DLD1 (cell line): ENCODE measurements around the gene DNAH1.

Experiments
- in situ Hi-C: cut with HindIII; loops from 2 replicates; pipeline ENCODE4 v1.10.0; 2017; ENCODE audit warnings: low sequenced_read_pairs

Gene DNAH1

DNA sequence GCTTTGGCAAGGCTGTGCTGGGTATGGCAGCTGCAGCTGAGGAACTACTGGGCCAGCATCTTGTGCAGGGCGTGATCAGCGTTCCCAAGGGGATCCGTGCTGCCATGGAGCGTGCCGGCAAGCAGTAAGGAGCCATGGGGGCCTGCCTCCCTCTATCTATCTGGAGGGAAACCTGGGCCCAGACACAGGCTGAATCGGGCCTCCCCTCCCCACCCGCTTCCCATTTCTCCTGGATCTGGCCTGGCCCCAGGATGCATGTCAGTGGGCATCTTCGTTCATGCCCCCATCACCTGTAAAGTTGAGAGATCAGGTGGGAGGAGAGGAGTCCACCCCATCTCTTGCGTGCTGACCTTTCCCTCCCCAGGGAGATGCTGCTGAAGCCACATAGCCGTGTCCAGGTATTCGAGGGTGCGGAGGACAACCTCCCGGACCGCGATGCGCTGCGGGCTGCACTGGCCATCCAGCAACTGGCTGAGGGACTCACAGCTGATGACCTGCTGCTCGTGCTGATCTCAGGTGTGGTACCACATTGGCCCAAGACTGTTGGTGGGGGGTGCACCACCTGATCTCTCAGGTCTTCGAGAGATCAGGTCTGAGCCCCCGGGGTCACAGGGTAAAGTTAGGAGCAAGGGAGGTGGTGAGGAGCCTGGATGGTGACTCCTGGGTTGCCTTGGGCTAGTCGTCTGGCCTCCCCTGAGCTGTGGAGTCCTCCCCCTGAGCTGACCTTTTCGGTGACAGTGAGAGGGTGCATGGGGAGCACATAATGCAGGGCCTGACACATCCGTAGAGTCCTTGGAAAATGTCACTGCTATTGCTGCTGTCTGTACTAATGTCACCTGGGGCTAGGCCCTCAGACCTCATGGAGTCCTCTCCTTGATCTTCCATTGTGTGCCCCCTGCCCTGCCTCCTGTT is 25.3 kb upstream of the DNAH1 start:
- in situ Hi-C loops = no loop called here

DNA sequence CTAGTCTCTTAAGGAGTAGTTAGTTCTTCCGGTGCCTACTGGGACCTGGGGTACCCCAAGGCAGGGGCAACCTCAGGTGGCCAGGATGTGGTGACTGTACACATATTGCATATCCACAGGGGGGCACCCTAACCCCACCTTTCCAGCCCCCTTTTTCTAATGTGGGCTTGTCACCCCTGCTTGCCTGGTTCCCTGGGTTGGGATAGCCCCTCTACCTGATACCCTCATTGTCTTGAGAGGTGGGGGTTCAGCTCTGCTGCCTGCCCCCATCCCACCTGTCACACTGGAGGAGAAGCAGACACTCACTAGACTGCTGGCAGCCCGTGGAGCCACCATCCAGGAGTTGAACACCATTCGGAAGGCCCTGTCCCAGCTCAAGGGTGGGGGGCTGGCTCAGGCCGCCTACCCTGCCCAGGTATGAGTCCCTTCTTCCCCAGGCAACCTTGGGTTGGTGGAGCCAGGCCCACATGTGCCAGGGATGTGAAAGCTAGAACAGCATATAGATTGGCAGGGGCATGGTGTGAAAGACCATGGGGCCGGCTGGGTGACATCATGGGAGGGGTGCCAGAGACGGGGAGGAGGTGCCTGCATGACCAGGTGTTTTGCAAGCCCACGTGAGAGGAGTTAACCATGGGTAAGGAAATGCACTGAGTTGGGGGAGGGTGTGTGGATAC is 24.5 kb upstream of the DNAH1 start:
- in situ Hi-C loops = no loop called here

DNA sequence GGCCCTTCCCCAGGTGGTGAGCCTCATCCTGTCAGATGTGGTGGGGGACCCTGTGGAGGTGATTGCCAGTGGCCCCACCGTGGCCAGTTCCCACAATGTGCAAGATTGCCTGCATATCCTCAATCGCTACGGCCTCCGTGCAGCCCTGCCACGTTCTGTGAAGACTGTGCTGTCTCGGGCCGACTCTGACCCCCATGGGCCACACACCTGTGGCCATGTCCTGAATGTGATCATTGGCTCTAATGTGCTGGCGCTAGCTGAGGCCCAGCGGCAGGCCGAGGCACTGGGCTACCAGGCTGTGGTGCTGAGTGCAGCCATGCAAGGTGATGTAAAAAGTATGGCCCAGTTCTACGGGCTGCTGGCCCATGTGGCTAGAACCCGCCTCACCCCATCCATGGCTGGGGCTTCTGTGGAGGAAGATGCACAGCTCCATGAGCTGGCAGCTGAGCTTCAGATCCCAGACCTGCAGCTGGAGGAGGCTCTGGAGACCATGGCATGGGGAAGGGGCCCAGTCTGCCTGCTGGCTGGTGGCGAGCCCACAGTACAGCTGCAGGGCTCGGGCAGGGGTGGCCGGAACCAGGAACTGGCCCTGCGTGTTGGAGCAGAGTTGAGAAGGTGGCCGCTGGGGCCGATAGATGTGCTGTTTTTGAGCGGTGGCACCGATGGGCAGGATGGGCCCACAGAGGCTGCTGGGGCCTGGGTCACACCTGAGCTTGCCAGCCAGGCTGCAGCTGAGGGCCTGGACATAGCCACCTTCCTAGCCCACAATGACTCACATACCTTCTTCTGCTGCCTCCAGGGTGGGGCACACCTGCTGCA is 23.7 kb upstream of the DNAH1 start:
- in situ Hi-C loops = no loop called here

DNA sequence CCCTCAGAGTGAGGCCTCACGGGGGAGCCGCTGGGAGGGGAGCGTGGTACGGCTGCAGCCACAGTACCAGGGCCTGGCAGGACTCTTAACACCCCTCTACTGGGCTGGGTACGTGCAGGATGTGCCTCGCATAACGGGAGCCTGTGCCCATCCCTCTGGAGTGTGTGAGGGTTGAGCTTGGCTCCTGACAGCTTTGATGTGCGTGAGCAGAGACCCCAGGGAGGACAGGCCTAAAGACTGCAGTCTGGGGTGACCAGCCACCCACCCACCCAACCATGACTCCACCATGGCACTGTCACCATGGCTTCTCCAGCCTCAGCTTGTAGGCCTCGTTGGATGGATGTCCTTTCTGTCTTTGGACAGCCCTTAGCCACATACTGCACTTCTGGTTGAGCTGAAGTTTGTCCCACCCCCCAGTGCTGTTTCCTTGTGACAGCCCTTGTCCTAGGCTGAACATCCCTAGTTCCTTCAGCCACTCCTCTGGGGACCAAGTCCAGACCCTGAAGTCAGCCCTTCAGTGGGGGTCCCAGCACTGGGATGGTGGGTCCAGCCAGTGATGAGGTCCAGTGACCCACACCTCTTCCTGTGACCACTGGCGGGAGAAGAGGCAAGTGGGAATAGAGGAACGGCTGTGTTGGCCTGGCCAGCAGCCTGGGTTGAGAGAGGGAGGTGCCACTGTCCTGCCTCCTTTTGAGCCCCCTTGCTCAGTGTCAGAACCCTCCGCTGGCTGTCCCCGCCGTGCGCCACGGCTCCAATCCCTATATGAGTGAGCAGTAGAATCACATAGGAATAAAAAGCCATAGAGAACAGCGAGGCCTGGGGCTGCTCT is 22.4 kb upstream of the DNAH1 start:
- in situ Hi-C loops = no loop called here

DNA sequence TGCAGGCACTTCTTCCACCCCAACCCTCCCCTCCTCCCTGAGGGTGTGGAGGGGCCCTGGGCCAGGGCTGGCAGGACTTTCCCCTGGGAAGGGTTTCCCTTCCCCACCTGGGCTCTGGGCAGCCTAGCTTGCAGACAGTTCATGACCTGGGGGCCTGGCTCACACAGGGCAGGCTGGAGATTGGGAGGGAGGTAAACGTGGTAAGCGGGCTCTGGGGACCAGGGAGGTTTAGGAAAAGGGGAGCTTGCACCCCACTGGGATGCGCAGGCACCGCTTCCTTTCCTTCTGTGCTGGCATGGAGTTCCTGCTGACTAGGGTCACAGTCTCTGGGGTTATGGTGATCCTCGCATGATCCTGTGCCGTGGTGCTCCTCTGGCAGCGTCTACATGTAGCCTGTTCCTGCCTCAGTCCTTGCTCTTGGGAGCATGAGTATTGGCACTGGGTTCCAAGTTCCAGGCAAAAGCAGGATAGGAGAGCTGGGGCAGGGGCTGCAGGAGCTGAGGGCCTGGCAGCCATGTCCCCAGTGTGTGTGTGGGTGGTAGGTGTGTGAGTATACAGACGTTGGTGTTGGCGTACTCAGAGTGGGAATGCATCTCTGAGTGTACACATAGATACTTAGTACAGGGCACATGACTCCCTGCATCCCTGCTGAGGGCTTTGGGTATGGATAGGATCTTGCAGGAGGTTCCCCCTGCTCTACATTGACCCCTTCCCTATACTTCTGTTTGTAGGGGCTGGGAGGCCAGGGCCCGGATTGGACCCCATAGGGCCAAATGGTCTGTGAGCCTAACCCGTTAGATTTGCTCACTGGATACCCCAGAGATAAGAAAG is 21.6 kb upstream of the DNAH1 start:
- in situ Hi-C loops = no loop called here

DNA sequence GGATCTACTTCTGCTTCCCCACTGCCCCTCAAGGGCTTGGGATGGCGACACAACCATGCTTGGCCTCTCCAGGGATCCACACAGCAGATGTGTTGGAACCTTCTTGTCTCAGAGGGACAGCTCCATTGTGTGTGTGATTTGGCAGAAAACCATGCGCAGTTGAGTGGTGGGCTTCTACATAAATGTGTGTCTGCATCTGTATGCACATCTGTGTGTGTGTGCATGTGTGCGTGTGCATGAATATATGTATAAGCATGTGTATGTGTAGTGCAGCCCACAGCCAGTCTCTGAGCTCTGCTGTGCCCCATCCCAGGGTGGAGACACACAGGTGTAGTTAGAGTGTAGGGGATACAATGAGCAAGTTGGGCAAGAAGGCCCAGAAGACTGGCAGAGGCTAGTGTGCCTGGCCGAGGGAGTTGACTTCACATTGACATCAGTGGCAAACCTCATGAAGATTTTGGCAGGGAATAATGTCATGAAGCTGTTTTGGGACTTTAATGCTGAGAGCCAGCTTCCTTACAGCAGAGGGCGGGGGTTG is 20.4 kb upstream of the DNAH1 start:
- in situ Hi-C loops = no loop called here

DNA sequence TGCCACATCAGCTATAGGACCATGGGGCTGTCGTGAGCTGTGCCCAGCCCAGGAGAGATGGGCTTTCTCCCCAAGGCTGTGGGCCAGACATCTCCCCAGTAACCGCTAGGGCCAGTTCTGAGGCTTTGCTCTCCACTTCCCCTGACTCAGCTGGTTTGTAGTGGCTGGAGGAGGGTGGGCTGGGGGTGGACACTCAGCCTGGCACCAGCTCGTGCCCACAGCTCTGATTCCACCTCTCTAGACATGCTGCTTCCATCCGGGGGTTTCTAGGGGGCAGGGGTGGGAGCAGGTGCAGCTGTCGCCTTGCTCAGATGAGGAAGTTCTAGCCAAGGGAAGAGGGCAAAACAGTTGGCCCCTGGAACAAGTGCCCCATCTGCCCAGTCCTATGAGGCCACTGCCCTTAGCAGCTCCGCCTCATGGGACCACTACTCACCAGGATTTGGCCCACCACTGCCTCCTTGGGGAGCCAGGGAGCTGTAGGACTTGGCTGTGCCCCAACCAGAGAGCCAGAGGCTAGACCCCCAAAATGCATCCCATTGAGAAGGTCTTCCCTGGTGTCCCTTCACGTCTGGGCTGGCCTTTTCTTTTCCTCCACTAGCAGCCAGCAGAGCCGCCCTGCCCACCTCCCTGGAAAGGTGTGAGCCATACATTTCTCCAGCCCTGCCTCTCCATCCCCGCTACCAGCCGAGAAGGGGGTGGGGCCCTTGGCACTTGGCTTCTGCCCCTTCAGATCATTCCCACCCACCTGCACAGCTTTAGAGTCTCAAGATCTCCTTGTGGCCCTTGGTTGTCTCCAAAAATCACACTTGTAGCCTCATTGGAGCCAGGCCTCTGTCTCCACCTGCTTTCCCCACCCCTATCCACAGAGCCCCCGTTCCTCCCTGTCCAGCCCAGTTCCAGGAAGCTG is 18.6 kb upstream of the DNAH1 start:
- in situ Hi-C loops = no loop called here

DNA sequence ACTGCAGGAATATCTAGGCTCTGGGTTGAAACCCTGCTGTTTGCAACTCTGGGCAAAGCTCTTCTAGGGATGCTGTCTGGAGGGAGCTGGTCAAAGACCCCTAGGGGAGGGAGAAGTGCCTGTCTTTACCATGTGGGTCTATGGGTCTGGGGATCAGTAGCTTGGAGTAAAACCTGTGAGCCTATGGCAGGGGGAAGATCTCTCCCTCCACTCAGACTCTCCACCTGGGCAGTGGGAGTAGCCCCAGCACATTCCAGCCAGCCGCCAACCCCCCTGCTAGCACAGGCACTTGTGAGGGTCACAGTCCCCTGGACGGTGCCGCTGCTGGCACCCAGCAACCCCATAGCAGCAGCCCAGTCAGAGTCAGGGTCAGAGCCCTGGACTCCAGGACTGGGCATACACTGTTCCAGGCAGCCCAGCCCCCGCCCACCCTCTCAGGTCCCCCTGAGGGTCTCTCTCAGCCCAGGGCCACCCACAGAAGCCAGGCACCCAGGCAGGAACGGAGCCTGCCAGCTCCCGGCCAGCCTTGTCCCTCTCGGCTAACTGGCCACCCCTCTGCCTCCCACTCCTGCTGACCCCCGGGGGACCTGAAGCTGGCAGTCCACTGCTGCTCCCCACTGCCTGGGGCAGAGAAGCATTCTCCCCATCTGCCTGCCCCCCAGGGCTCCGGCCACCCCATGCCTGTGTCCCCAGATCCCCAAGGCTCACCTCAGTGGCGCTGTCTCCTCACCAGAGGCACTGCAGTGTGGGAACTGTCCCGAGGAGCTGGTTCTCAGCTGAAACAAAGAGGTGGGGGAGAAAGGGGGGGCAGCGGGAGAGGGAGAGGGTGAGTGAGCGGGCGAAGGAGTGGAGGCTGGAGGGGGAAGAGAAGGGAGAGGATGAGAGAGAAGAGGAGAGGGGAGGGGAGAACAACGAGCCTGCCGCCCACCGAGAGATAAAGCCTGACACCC is 17.7 kb upstream of the DNAH1 start:
- in situ Hi-C loops = no loop called here

DNA sequence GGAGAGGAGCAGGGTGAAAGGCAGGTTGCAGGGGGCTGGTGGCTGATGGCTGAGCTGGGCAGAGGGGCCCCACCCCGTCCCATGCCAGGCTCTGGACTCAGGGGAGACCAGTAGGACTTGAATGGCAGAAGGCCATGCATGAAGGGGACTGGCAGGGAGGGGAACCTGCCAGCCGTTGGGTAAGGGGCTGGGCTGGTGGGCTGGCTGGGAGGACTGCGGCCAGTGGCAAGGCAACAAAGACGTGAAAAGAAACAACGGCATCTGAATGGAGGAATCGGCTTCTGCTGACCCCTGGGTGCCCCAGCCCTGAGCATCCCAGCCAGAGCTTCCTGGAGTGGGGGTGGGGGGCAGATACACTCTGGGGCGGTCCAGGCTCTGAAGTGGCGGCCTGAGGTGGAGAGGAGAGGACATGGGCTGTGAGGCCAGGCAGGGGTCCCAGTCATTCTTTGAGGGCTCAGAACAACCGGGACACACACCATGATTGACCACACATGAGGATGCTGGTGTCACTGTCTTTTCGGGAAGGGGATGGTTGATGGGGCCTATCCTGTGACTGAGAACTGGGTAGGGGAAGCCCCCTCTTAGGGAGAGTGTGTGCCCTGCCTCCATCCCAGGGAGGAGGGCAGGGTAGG is 16.8 kb upstream of the DNAH1 start:
- in situ Hi-C loops = no loop called here

DNA sequence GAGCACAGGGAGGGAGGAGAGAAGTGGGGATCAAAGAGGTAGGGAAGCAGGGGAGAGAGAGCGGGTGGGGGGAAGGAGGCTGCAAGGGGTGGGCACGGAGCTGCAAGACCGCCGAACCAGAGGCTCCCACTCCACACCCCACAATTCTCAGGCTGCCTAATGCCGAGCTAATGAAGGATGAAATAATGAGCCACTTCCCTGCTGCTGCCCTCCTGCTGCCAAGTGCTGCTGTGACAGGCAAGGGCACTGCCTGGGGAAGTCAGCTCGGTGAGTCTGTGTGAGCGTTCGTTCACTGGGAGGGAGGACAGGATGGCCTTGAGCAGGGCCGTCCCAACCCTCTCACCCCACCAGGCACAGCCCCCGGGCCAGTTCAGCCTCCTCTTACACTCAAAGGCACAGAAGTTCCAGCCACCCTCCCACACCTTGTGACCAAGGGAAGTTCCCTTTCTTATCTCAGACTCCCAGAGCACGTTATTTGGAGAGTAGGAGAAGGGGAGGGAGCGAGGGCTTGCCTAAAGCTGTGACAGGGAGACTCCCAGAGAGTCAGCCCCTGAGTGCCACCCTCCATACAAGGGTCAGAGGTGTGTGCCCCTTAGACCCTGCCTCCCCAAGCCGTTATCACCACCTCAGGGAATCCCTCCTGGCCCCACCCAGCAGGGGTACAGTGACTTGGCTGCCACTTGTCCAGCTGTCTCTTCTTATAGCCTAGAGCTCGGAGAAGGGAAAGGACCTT is 16.1 kb upstream of the DNAH1 start:
- in situ Hi-C loops = no loop called here

DNA sequence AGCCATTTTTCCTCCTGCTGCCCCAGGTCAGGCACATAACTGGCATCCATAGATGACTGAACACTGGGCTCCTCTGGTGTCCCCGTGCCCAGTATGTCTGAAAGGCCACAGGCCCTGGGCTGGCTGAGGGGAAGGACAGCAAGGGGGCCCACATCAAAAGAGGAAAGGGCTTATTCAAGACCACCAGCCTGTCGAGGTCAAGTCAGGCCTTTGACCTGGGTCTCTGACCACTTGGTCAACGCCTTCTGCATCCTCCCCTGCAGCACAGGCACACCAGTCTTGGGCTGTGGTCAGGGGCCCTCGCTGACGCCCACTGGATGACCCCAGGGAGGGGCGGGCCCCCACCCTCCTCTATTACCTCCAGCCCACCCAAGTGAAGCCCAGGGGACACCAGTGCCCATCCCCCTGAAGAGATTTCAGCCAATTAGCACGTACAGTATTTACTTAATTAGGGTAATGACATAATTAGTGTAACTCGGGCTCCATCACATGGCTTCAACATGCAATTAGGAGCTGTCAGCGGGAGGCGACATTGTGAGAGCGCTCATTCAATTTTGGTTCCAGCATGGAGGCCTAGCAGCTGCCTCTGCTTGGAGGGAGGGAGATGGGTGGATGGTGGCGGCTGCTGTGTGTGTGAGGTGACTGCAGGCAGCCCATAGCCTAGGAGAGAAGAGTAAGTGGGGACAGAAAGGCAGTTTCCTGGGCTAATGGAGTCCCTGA is 13.5 kb upstream of the DNAH1 start:
- in situ Hi-C loops = no loop called here

DNA sequence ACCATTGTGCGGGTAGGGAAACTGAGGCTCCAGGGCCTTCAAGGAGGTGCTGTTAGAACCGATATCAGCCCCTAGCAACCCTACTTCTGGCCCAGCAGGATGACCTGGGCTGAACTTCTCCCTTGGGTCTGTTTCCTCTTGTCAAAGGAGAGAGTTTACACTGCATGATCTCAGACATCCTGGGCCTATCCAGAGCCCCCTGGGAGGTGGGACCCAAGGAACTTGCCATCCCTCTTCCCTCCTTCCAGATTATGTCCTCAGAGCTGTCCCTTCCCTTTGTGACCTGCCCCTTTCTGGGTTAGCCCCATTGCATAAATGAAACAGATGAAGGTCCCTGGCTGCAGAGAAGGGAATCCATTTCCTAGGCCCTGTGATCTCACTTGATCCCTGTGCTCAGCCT is 12.3 kb upstream of the DNAH1 start:
- in situ Hi-C loops = no loop called here

DNA sequence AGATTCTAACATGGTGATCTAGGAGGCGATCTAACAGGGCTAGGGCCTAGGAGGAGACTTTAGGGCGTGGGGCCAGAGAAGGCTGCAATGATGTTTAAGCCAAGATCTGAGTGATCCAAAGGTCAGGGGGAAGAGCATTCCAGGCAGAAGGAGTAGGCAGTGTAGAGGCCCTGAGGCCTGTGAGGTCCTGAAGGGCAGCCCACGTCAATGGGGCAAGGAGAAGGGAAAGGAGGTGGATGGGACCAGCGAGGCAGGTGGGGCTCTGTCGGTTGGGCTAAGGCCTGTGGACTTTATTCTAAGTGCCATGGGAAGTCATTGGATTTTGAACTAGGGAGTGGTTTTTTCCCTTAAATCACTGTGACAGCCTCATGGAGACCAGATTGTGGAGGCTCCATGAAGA is 10.2 kb upstream of the DNAH1 start:
- in situ Hi-C loops = no loop called here

DNA sequence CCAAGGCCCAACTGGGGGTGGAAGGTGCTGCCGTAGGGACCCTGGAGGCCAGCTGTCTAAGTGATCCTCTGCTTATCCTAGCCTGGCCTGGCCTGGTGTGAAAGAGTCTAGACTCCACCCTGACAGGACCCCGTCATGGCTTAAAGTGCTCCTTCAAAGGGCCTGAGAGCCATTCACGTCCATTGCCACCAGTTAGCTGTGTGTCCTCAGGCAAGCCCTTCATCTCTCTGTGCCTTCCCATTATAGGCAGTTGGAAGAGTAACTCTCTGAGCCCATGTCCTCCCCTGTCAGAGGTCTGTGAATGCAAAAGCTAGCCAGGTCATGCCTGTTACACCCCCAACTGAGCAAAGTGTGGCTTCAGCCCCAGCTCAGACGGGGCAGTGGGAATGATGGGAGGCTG is 9.1 kb upstream of the DNAH1 start:
- in situ Hi-C loops = no loop called here

DNA sequence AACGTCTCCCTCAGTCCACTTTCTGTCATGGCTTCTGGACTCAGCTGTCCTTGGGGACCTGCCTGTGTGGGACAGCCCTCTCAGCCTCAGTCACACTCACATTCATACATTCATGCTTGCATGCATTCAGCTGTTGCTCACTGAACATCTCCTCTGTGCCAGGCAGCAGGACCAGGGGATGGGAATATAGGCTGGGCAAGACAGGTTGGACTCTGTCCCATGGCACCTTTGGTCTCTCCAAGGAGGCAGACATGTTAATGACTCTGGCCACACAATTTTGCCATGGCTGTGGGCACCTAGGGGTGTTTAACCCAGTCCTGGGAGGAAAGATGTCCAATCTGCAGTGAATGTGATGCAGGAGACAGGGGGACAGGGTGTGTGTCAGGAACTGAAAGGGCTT is 7.8 kb upstream of the DNAH1 start:
- in situ Hi-C loops = no loop called here
